LHCN-M2 (cell line): Measurements from ENCODE around the gene CCNL2. TPM values are rescaled to one million over a fixed set of nuclear protein-coding genes. Genes with fewer than 3 reads are reported as not detected.
"Not testable (repeated sequence)": the region's sequence is repeated elsewhere in the genome, so short reads cannot be mapped to it uniquely, and the experiment has no call there.

ENCODE experiments used
- DNase-seq: peaks from one replicate; pipeline ENCODE4 v3.0.0-alpha.2; 2012; ENCODE audit warnings: low read depth
- total RNA-seq: library from RNA; depleted of rRNA; stranded (reverse); fragments of >200 nt; gene quantifications from 2 replicates; pipeline ENCODE4 v1.2.3, GENCODE V29; 2014

CCNL2 gene
- total RNA-seq, 1 experiment from 2014 or later = 118 TPM

DNA sequence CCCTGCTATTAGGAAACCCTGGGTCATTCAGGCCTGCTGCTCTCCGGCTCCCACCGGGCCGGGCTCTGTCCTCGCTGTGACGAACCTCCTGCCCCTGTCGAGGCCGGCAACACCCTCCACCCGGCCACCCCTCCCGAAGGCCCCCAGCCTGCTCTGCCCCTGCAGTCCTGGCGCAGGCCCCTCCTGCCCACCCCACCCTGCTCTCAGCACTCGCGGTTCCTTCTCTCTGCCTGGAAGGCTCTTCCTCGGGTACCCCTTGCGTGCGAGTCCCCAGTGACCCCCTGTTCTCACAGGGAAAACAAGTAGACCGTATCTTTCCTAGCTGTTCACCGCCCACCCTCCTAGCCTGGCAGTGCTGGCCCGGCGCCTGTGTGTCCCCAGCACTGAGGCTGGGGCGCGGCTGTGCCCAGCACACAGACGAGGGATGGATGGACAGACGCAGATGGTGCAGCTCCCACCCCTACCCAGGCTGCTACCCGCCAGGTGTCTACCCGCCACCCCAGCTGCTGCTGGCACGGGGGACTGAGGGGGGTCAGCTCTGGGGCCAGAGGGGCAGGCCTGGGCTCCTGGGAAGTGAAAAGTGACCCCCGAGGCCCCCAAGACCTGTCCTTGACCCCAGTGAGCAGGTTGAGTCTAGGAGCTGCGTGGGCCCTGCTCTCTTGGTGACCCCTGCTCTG lies 33.3 kb upstream of the CCNL2 start:
- DNase-seq = no peak

DNA sequence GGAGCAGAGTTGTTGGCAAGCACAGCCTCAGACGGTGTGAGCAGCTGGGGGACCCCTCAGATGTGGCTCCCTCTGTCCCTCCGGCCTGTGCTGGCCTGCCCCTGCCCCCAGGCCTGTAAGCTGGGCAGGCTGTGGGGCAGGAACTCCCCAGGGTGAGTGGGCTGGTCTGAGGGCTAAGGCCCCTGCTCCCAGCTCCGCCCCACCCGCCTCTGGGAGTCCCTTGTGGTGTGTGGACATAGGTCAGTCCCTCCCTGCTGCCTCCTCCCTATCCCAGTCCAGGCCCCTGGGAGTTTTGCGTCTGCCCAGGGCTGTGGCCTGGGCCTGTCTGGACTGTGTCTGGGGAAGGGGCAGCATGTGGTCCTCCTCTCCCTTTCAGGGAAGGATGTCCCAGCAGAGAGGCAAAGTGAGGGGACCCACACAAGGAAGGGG lies 32.7 kb upstream of the CCNL2 start:
- DNase-seq = no peak

DNA sequence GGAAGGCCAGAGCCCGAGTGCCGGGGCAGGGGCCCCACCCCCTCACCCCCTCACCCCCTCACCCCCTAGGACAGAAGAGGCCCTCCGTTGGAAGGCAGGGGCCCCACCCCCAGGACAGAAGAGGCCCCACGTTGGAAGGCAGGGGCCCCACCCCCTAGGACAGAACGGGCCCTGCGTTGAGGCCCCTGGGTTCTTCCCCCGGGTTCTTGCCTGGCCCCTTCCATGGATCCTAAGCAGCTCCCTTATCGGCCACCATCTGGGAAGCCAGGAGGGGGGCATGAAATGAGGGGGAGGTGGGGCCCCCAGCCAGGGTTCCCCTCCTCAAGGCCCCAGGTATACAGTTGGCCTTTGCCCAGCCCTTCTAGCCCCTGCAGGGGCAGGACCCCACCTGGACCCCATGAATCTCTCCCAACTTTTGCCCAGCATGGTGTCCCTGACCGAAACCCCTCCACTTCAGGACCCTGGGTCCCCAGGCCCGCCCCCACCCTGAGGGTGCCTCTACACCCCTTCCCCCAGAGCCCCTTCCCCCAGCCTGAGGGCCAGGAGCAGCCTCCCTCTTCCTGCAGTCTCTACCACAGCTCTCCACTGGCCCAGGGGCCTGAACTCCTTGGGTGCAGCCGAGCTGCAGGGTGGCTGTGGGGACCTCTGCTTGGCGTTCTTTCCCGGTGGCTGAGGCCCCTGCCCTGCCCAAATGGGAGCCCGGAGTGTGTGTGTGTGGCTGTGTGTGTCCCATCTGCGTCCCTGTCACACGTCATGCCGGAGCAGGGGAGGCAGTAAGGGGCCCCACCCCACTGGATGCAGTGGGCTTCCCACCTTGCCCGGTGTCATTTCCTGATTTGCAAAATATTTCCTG lies 32.1 kb upstream of the CCNL2 start:
- no peak for DNase-seq

DNA sequence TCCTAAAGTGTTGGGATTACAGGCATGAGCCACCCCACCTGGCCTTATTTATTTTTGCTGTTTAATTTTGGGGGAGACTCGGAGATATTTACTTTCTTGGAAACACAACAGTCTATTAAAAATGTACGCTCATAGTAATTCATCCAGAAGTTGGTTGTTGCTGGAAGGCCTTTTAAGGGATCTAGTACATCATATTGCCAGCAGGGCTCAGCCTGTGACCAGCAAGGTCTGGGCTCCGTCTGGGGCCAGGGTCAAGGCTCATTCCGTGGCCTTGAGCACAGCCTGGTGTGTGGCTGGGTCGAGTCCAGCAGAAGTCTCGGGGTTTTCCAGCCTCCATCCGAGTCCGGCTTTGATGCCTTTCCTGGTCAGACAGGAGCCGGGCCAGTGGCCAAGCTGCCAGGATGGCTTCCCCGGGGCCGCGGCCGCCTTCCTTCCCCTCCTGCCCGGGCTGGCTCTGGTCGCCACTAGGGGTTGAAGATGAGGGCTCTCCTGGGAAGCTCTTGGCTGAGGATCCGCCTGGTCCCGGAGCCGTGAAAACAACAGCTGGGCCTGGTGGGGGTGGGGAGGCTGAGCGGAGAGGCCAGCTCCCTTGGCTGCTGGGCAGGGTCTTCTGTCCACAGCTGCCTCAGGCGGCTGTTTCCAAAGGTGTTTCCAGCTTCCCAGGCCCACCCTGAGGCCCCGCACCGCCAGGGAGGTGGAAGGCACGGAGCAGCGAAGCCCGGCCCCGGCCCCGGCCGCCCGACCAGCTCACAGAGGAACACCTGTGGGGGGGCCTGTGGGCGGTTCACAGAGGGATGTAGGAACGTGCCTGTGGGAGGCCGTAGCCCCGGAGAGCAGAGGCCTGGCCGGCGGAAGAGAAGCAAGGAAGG lies 31.2 kb upstream of the CCNL2 start:
- DNase-seq = peak; percentile 75

DNA sequence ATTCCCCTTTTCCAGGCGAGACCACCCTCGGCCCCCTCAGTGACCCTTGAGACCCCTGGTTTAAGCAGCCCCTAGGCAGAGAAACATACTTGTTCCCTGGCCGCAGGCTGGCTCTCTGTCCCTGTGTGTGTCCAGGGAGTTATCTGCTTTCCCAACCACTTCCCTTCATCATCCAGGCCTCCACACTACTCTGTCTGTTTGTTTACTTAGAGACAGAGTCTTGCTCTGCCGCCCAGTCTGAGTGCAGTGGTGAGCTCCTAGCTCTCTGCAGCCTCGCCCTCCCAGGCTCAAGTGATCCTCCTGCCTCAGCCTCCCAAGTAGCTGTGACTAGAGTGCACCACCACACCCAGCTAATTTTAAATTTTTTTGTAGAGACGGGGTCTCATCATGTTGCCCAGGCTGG lies 30.5 kb upstream of the CCNL2 start:
- DNase-seq = no peak

DNA sequence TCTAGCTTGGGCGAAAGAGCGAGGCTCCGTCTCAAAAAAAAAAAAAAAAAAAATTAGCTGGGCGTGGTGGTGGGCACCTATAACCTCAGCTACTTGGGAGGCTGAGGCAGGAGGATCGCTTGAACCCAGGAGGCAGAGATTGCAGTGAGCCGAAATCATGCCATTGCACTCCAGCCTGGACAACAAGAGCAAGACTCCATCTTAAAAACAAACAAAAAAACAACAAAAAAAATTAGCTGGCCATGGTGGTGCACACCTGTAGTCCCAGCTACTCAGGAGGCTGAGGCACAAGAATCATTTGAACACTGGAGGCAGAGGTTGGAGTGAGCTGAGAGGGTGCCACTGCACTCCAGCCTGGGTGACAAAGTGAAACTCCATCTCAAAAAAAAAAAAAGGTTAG lies 29.8 kb upstream of the CCNL2 start:
- DNase-seq = not testable (repeated sequence)

DNA sequence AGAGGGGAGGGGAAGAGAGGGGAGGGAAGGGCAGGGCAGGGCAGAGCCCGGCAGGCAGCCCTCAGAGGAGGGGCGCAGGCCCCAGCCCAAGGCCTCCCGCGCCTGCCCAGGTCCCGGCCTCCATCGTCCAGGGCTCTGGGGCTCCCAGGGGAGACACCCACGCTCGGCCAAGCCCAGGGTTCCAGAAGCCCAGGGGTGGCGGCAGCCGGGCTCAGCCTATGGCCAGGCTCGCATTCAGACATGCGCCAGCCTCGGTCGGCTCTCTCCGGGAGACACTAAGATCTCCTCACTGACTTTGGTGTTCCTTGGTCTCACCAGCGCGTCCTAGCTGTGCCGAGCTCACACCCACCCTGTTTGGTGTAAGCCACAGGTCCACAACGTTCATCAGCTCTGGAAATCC lies 29.0 kb upstream of the CCNL2 start:
- no peak for DNase-seq

DNA sequence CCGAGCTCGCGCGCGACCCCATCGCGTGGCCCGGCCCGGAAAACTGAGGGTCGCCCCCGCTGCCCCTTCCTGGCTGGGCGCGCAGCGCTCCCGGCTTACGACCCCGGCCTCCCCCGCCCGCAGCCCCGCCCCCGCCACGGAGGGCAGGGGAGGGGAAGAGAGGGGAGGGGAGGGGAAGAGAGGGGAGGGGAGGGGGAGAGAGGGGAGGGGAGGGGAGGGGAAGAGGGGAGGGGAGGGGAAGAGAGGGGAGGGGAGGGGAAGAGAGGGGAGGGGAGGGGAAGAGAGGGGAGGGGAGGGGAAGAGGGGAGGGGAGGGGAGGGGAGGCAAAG lies 28.6 kb upstream of the CCNL2 start:
- no peak for DNase-seq

DNA sequence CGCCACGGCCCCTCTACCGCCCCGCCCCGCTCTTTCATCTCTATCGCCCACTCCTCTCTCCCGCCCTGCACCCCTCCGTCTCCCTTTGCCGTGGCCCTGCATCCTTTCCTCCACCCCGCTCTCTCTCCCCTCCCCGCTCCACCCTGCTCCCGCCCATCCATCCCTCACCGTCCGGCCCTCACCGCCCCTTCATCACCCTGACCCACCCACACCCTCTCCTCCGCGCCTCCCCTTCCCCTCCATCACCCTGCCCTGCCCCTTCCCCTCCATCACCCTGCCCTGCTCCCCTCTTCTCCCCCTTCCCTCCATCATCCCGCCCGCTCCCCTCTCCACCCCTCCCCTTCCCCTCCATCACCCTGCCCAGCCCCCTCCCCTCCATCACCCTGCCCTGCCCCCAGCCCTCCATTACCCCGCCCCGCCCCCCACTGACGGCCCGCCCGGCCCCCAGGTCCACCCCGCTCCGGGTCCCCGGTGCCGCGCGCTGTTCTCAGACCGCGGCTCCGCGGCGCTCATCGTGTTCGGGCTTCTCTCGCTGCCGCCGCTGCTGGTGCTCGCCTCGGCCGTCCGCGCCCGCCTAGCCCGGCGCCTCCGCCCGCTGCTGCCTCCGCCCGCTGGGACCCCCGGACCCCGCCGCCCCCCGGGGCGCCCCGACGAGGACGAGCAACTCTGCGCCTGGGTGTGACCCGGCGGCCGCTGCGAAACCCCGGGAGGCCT lies 28.1 kb upstream of the CCNL2 start:
- DNase-seq = no peak

DNA sequence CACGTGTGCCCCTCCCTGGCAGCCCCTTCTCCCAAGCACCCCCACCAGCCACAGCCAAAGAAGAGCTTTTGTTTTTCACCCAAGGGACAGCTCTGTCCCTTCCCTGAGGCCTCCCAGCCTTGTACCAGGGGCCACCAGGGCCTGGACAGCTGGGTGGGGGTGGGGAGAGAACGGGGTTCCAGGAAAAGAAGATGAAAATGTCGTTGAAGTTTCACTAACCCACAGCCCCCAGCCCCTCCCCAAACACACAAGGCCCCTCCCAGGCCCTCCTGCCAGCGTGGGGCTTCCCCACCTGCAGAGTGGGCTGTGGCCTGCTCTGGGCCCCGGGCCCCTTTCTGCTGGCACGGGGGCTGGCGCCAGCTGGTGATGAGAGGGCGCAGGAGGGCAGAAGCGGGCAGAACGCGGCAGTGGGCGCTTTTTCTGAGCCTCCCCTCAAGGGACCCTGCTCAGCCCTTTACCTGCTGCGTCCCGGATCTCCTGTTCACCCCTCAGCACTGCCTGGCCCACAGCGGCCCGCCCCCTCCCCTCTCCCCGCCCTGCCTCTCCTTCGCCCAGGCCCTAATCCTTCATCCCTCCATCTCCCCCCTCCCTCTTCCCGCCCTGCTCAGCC lies 27.5 kb upstream of the CCNL2 start:
- no peak for DNase-seq

DNA sequence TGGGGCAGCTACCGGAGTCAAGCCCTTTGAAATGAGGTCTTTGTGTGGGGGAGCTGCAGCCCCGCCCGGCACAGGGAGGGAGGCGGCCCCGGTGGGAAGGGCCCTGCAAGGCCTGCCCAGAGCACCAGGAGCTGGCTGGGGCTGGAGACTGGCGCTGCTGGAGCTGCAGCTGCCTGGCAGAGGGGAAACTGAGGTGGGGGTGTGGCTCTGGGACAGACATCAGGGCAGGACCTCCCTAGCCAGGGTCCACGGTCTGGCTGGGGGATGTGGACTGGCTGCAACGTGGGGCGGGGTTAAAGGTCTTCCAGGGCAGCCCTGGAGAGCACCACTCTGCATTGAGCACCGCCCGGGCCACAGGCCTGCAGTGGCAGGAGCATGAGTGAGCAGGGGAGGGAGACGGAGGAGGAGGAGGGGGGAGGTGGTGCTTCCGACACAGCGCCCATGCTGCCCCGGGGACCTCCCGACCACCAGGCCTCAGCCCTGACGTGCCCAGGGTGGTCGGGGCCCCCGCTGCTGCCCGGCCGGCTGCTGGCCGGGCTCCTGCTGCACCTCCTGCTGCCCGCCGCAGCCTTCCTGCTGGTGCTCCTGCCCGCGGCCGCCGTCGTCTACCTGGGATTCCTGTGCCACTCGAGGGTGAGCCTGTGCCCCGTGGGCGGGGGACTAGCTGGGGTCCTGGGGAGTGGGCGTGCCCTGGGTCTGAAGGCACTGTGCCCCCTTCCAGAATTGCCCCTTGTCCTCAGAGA lies 26.8 kb upstream of the CCNL2 start:
- DNase-seq = no peak

DNA sequence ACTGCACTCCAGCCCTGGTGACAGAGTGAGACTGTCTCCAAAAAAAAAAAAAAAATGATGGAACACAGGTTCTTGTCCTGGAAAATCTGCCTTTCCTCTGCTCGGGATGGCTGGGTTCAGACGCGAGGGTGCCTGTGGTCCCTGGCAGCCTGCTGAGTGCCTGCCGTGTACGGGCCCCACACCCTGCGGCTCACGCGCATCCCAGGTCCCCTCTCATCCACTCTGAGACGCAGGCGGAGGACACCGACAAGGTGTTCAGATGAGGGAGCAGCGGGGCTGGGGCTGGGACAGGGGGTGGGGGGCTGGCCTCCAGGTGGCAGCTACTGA lies 26.3 kb upstream of the CCNL2 start:
- DNase-seq = no peak

DNA sequence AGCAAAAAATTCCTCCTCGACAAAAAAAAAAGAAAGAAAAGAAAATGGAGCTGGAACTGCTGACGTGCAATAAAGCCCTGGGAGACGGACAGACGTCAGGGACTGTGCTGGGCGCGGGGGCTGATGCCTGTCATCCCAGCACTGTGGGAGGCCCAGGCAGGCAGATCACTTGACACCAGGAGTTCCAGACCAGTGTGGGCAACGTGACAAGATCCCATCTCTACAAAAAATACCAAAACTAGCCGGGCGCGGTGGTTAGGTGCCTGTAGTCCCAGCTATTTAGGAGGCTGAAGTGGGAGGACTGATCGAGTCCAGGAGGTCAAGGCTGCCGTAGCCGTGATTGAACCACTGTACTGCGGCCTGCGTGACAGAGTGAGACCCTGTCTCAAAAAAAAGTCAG lies 25.6 kb upstream of the CCNL2 start:
- DNase-seq = no peak

DNA sequence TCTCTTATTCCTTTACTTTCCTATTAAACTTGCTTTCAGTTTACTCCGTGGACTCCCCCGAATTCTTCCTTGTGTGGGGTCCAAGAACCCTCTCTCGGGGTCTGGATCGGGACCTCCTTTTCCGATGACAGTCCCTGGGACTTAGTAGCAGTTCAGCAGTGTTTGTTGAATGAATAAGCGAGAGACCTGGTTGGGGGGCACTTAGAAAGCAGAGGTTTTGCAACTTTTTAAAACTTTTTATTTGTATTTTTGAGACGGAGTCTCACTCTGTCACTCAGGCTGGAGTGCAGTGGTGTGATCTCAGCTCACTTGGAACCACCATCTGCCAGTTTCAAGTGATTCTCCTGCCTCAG lies 24.1 kb upstream of the CCNL2 start:
- DNase-seq = no peak

DNA sequence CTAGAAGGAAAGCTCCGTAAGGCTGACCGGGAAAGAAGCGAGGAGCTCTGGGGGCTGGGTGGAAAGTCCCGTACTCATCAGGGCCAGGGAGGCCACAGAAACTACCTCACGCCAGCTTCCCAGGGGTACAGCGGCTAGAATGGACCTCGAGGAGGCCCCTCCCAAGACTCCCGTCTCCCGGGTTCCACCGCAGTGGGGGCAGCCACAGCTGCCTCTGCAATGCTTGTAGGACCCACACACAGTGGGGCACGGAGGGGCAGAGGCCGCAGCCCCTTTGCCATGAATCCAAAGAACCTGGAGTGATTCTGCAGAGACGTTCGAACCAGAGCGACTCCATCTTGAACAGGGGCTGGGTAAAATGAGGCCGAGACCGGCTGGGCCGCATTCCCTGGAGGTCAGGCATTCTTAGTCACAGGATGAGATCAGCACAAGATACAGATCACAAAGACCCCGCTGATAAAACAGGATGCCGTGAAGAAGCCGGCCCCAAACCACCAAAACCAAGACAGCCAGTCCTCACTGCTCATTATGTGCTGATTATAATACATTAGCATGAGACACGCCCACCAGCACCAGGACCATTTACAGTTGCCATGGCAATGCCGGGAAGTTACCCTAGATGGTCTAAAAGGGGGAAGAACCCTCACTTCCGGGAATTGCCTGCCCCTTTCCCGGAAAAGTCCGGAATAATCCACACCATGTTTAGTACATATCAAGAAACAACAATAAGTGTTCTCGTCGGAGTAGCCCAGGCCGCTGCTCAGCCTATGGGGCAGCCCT lies 23.5 kb upstream of the CCNL2 start:
- DNase-seq = peak; percentile 27

DNA sequence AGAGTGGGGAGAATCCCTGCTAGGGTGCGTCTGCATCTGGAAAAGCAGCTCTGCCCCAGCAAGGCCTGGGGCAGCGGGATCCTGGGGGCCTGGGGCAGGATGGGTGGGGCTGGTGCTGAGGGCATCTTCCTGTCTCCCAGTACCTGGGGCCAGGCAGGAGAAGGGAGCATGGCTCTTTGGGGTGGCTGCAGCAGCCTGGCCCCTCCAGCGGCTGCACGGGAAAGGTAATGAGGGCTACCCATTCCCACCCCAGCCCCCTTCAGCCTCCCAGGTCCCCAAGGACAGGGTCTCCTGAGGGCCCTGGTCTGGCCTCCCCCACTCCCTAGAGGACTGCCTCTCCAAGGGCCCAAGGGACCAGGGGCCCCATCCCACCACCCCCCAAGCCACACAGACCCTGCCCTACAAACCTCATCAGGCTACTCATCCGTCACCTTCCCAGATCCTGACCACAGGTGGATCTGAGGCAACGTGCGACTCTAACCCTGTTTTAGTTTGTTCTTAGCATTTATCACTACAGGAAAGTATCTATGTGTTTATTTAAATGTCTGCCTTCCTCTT lies 22.9 kb upstream of the CCNL2 start:
- no peak for DNase-seq

DNA sequence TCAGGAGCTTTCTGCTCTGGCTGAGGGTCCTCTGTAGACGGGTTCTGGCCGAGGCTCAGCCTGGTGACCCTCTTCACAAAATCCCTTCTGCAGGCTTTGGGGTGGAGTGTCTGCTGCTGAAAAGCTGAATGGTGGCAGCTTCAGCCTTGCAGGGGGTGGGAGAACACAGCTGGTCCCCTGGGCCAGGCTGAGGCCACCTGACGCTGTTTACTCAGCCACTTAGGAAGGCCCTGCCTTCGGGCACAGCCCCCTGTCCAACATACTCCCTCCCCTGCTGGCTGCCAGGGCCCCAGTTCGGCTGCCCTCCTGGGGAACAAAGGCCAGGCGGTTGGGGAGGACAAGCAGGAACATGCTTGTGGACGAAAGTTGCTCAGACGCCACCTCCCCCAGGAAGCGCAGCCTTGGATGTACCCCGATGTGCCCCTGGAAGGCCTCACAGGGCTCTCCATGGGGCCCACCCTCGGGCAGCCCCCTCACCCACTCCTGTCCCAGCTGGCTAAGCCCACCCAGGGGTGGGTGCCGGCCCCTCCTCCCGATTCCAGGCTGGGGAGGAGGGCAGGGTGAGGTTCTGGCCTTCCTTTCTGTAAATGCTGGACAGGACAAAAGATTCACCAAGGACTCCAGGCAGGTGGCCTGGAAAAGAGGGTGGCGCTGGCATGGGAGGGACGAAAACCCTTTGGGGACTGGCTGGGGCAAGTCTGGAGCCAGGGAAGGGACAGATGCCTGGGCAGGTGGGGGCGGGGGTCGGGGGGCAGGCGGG lies 22.2 kb upstream of the CCNL2 start, which contains the start of gene ANKRD65:
ANKRD65 (minus strand) TSS at position 130 of the 760 bp plus-strand sequence. CDS start 271 bp downstream, outside the sequence.
- DNase-seq = no peak

DNA sequence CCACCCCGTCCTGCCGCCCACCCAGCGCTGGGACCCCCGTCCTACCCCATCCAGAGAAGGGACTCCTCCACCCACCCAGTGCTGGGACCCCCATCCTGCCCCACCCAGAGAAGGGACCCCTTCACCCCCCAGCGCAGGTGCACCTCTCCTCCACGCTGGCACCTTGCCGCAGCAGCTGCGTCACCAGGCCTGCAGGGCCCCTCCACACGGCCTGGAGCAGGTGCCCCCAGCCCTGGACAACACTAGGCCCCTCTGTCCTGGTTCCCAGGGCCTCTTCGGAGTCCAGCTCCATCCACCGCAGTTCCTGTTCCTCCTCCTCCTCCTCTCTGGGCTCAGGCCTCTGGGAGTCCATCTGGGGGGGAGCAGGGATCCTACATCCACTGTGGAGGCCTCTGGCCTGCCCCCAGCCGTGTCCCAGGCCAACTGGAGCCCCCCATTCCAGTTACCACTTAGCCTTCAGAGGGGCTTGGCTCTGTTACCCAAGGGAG lies 21.6 kb upstream of the CCNL2 start:
- no peak for DNase-seq
